Breast epithelium (tissue), 4 donors: ENCODE data around the gene MEIS3. TPM values are rescaled to one million over a fixed set of nuclear protein-coding genes. Genes with fewer than 3 reads are reported as not detected.
A peak's percentile ranks its signal among the peaks of the same experiment; 100 is the strongest.

ENCODE experiments used
- DNase-seq, 2 donors: peaks; one replicate each; pipeline ENCODE4 v3.0.0-alpha.2; 2019; ENCODE audit warnings: low spot score in 2 of 2
- H3K27ac ChIP-seq, 2 donors: fragments of 200-600 bp; sonication (generic) in 1 of 2; one replicate each; pipeline ENCODE4 v1.5.1; 2016 to 2019; ENCODE audit warnings: mild to moderate bottlenecking in 1 of 2
- H3K27me3 ChIP-seq, 2 donors: fragments of 200-600 bp; sonication (generic) in 1 of 2; one replicate each; pipeline versions ENCODE4 v1.5.1 to v1.6.0; 2017 to 2019; ENCODE audit warnings: control low read depth in 1 of 2, mild to moderate bottlenecking in 1 of 2
- H3K36me3 ChIP-seq: fragments of 200-600 bp; one replicate; pipeline ENCODE4 v1.5.1; 2019
- H3K4me1 ChIP-seq, 2 donors: fragments of 200-600 bp; sonication (generic); one replicate each; pipeline ENCODE4 v1.5.1; 2016 to 2019; ENCODE audit warnings: control low read depth in 1 of 2
- H3K4me3 ChIP-seq, 3 donors: fragments of 200-600 bp; sonication (generic); 1 replicate in 2 of 3; 2 replicates in 1 of 3; pipeline ENCODE4 v1.5.1; 2016 to 2019; ENCODE audit warnings: mild to moderate bottlenecking in 3 of 3, moderate library complexity in 2 of 3
- H3K9me3 ChIP-seq, 2 donors: fragments of 200-600 bp; sonication (generic) in 1 of 2; one replicate each; pipeline ENCODE4 v1.5.1; 2016 to 2019; ENCODE audit warnings: control low read depth in 1 of 2
- CTCF ChIP-seq, 3 donors: fragments of 450-650 bp; IDR thresholded peaks; one replicate each; pipeline ENCODE4 v1.5.1; 2016 to 2017; ENCODE audit warnings: antibody characterized with exemption in 3 of 3, mild to moderate bottlenecking in 3 of 3, moderate library complexity in 3 of 3
- POLR2A ChIP-seq: fragments of 450-650 bp; IDR thresholded peaks from one replicate; pipeline ENCODE4 v1.6.1; 2016; ENCODE audit warnings: antibody characterized with exemption, mild to moderate bottlenecking, moderate library complexity
- POLR2AphosphoS5 ChIP-seq, 3 donors: sonication (generic); formaldehyde crosslinking; IDR thresholded peaks; one replicate each; pipeline ENCODE4 v1.6.1; 2017; ENCODE audit warnings: antibody characterized with exemption in 3 of 3
- intact Hi-C: fragments of 100-400 bp; cut with DNase I; formaldehyde crosslinking; loops from one replicate; pipeline ENCODE4 v1.15.1; 2023; ENCODE audit warnings: low total_unique reads
- total RNA-seq, 3 donors: library from RNA; depleted of rRNA; stranded (reverse); fragments of >200 nt; gene quantifications; one replicate each; pipeline ENCODE4 v1.1.0, GENCODE V29; 2016

The MEIS3 gene
- total RNA-seq, 3 donors from 2014 or later: 13.1 to 41.6 (median 17.1) TPM

GRCh38 chr19:47421244-47421786 is 2.0 kb upstream of the MEIS3 start:
- intact Hi-C loops: no loop called here
- Histone ChIP-seq H3K27me3 (peaks cover 6 to 50% of the 10 kb centered on the region in 2 donors), H3K4me3 (no peak overlapping the region), H3K4me1 (no peaks in the 10 kb centered on the region), H3K36me3 (no peaks in the 10 kb centered on the region), H3K9me3 (no peaks in the 10 kb centered on the region), H3K27ac (no peak overlapping the region)
- TF ChIP-seq POLR2AphosphoS5 (IDR thresholded peaks at IDR 0.05) (no peak), CTCF (IDR thresholded peaks at IDR 0.05) (no peak), POLR2A (no peak)
- DNase-seq: no peak

- no peak overlapping the region for H3K27ac ChIP-seq
- TF ChIP-seq CTCF (IDR thresholded peaks at IDR 0.05) (no peak), POLR2A (no peak), POLR2AphosphoS5 (IDR thresholded peaks at IDR 0.05) (no peak)
- no peaks in the 10 kb centered on the region for H3K9me3 ChIP-seq
- no peaks in the 10 kb centered on the region for H3K36me3 ChIP-seq
- no peaks in the 10 kb centered on the region for H3K4me1 ChIP-seq
- DNase-seq: no peak
- H3K27me3 ChIP-seq: peaks cover 6 to 50% of the 10 kb centered on the region in 2 donors
- H3K4me3 ChIP-seq: no peak overlapping the region
- intact Hi-C loops: no loop called here
Observed at GRCh38 chr19:47419789-47420188, 462 bp upstream of the MEIS3 start.

- peaks cover 6 to 45% of the 10 kb centered on the region in 2 donors for H3K27me3 ChIP-seq
- H3K27ac ChIP-seq: peak overlapping the region in 1 of 2 donors; percentile 38
- H3K4me1 ChIP-seq: no peaks in the 10 kb centered on the region
- H3K36me3 ChIP-seq: no peaks in the 10 kb centered on the region
- intact Hi-C loops: no loop called here
- H3K9me3 ChIP-seq: no peaks in the 10 kb centered on the region
- TF ChIP-seq POLR2A: no peak
- TF ChIP-seq POLR2AphosphoS5 (IDR thresholded peaks at IDR 0.05): no peak
- no peak for TF ChIP-seq CTCF (IDR thresholded peaks at IDR 0.05)
- no peak for DNase-seq
- peak overlapping the region; percentile 63 to 86 (median 65) for H3K4me3 ChIP-seq
Observed at GRCh38 chr19:47418692-47419029, 666 bp downstream of the MEIS3 start.

GRCh38 chr19:47417746-47418691 is 1.3 kb downstream of the MEIS3 start:
- peak overlapping the region; percentile 63 to 86 (median 65) for H3K4me3 ChIP-seq
- TF ChIP-seq CTCF (IDR thresholded peaks at IDR 0.05) (no peak), POLR2AphosphoS5 (IDR thresholded peaks at IDR 0.05) (no peak), POLR2A (no peak)
- no peak for DNase-seq
- no peaks in the 10 kb centered on the region for H3K9me3 ChIP-seq
- H3K27ac ChIP-seq: peak overlapping the region in 1 of 2 donors; percentile 25
- H3K4me1 ChIP-seq: no peaks in the 10 kb centered on the region
- no peaks in the 10 kb centered on the region for H3K36me3 ChIP-seq
- H3K27me3 ChIP-seq: peaks cover 6 to 39% of the 10 kb centered on the region in 2 donors
- intact Hi-C loops: no loop called here
